HepG2 (cell line): ENCODE results near the gene GPR26. TPM values are rescaled to one million over a fixed set of nuclear protein-coding genes. Genes with fewer than 3 reads are reported as not detected.

Source experiments
- ATAC-seq: fragments of 200-7000 bp; cut with Tn5 transposase; 3 replicates; pipeline ENCODE4 v1.9.1; 2020; ENCODE audit warnings: mild to moderate bottlenecking, moderate library complexity
- BruUV-seq: library from RNA; stranded (reverse); fragments of 400-500 nt; replicated peaks from 2 replicates; lab custom pipeline; 2021; lab: Mats Ljungman, UMichigan
- CTCF ChIA-PET: fragments of 300-600 bp; formaldehyde crosslinking; extraction: SDS; loops from one replicate; lab custom pipeline; 2021; ENCODE audit warnings: low total read pairs, inconsistent platforms, low intra/inter-chr PET ratio; lab: Yijun Ruan, JAX
- POLR2A ChIA-PET: fragments of 350-600 bp; sonication (Branson Sonifier 250); formaldehyde crosslinking; loops from one replicate; lab custom pipeline; 2020; ENCODE audit warnings: antibody characterized with exemption, inconsistent platforms; lab: Yijun Ruan, JAX
- DNase-seq: peaks from one replicate; pipeline ENCODE4 v3.0.0-alpha.2; 2015; ENCODE audit warnings: low spot score
- FAIRE-seq: peaks from 3 replicates; lab custom pipeline; 2011; peaks lifted over from hg19 to GRCh38; lab: Jason Lieb, UNC
- H2AFZ ChIP-seq: one replicate; pipeline ENCODE4 v1.6.1; 2011; ENCODE audit warnings: low read length, inconsistent platforms
- H3K27ac ChIP-seq: fragments of 300-600 bp; 3 replicates; pipeline ENCODE4 v1.8.0; 2011; ENCODE audit warnings: mixed run types, mild to moderate bottlenecking, mixed read lengths, low read length, inconsistent platforms; ENCODE audit not compliant: insufficient read depth; ENCODE audit errors: extremely low read length
- H3K27me3 ChIP-seq, 2 experiments: fragments of 200-600 bp in 1 of 2; 2 replicates in 1 of 2; 3 replicates in 1 of 2; pipeline versions ENCODE4 v1.6.0 to v1.8.0; 2011; ENCODE audit warnings: low read length in 2 of 2, mild to moderate bottlenecking in 2 of 2, moderate library complexity in 2 of 2, inconsistent platforms in 1 of 2; ENCODE audit not compliant: insufficient read depth in 2 of 2, control insufficient read depth in 1 of 2
- H3K36me3 ChIP-seq, 2 experiments: fragments of 200-600 bp in 1 of 2; replicated peaks in 1 of 2; 2 replicates in 1 of 2; 3 replicates in 1 of 2; pipeline versions ENCODE4 v1.5.1 to v1.8.0; 2011; ENCODE audit warnings: low read length in 2 of 2, inconsistent platforms in 1 of 2; ENCODE audit not compliant: insufficient read depth in 2 of 2, control insufficient read depth in 1 of 2
- H3K4me1 ChIP-seq: 2 replicates; pipeline ENCODE4 v1.5.1; 2012; ENCODE audit warnings: low read length, inconsistent platforms; ENCODE audit not compliant: insufficient read depth
- H3K4me2 ChIP-seq: 2 replicates; pipeline ENCODE4 v1.6.0; 2011; ENCODE audit warnings: low read depth, low read length, inconsistent platforms
- H3K4me3 ChIP-seq, 3 experiments: fragments of 200-600 bp in 1 of 3; sonication (generic), shearing (Covaris generic) in 1 of 3; replicated peaks in 1 of 3; 2 replicates each; pipeline ENCODE4 v1.5.1; 2011 to 2016; ENCODE audit warnings: low read length in 3 of 3, inconsistent platforms in 2 of 3, low read depth in 2 of 3, mild to moderate bottlenecking in 2 of 3, control low read depth in 1 of 3, mixed read lengths in 1 of 3; ENCODE audit not compliant: insufficient read depth in 1 of 3
- H3K79me2 ChIP-seq: one replicate; pipeline ENCODE4 v1.6.1; 2011; ENCODE audit warnings: low read length, inconsistent platforms; ENCODE audit not compliant: insufficient read depth
- H3K9ac ChIP-seq: 2 replicates; pipeline ENCODE4 v1.6.0; 2011; ENCODE audit warnings: mild to moderate bottlenecking, low read depth, low read length, inconsistent platforms; ENCODE audit not compliant: insufficient read depth
- H3K9me3 ChIP-seq: 2 replicates; pipeline ENCODE4 v1.5.1; 2012; ENCODE audit warnings: mild to moderate bottlenecking, low read length
- H4K20me1 ChIP-seq: 2 replicates; pipeline ENCODE4 v1.6.0; 2011; ENCODE audit warnings: inconsistent platforms, mild to moderate bottlenecking, low read length, moderate library complexity; ENCODE audit not compliant: insufficient read depth
- ARID2 ChIP-seq: sonication (generic); formaldehyde crosslinking; IDR thresholded peaks from 2 replicates; pipeline ENCODE4 v1.8.1; 2022; ENCODE audit warnings: mild to moderate bottlenecking, missing genetic modification reagents, borderline replicate concordance
- CTCF ChIP-seq: sonication (generic); formaldehyde crosslinking; IDR thresholded peaks from 2 replicates; pipeline ENCODE4 v1.5.0; 2020; ENCODE audit warnings: mild to moderate bottlenecking, missing genetic modification reagents, moderate library complexity
- REXO4 ChIP-seq: sonication (generic); formaldehyde crosslinking; IDR thresholded peaks from 2 replicates; pipeline ENCODE4 v1.8.0; 2022; ENCODE audit warnings: missing genetic modification reagents, mild to moderate bottlenecking, borderline replicate concordance
- ZFP90 ChIP-seq: sonication (generic); formaldehyde crosslinking; IDR thresholded peaks from 2 replicates; pipeline ENCODE4 v1.8.0; 2022; ENCODE audit warnings: missing genetic modification reagents, mild to moderate bottlenecking, inconsistent platforms, borderline replicate concordance
- ZNF407 ChIP-seq: sonication (generic); formaldehyde crosslinking; IDR thresholded peaks from one replicate; pipeline ENCODE4 v1.5.1; 2020; ENCODE audit warnings: mild to moderate bottlenecking, missing genetic modification reagents; ENCODE audit errors: not compliant biosample characterization
- ZNF891 ChIP-seq: sonication (generic); formaldehyde crosslinking; IDR thresholded peaks from 2 replicates; pipeline ENCODE4 v1.5.0; 2020; ENCODE audit warnings: mild to moderate bottlenecking, missing genetic modification reagents
- WGBS: methylation state at CpG from one replicate; pipeline ENCODE4 v1.1.6; 2017; ENCODE audit warnings: low lambda C conversion rate; 5-methylcytosine and 5-hydroxymethylcytosine counted together
- in situ Hi-C: cut with HindIII; loops from 2 replicates; pipeline ENCODE4 v1.10.0; 2017; ENCODE audit warnings: low pct_unique_long_range_greater_than_20kb; ENCODE audit not compliant: extremely low pct_ligation_motif_present
- intact Hi-C: fragments of 100-400 bp; cut with micrococcal nuclease; formaldehyde crosslinking; loops from one replicate; pipeline ENCODE4 v1.10.0; 2022; ENCODE audit not compliant: unreplicated experiment
- polyA plus RNA-seq, 8 experiments: library from polyadenylated mRNA; depleted of rRNA in 3 of 8; stranded (reverse) in 7 of 8; unstranded in 1 of 8; fragments of >200 nt; fragmentation: Illumina TruSeq in 4 of 8; extraction: Trizol in 4 of 8; gene quantifications; 2 replicates each; pipeline versions ENCODE4 v1.2.1 to v1.2.3, GENCODE V29; 2011 to 2016; ENCODE audit warnings: low read depth in 4 of 8, missing spikeins in 1 of 8, mixed read lengths in 1 of 8; ENCODE audit not compliant: insufficient read depth in 1 of 8
- total RNA-seq, 5 experiments: library from RNA; depleted of rRNA; stranded (reverse); fragments of >200 nt; fragmentation: Illumina TruSeq; extraction: Trizol; gene quantifications; 2 replicates each; pipeline ENCODE4 v1.2.3, GENCODE V29; 2016; ENCODE audit warnings: low read depth in 1 of 5

GPR26 gene
- total and polyA plus RNA-seq, 2 of the 13 experiments (the other 11 are each of a cell fraction or from before 2014, with no cell fraction given): not detected

- peak; percentile 6 for DNase-seq
- H3K4me3 ChIP-seq: no peak overlapping the region
- H3K27me3 ChIP-seq: peaks cover 1 to 14% of the 10 kb centered on the region in 2 experiments; a peak in 3 of 5 replicates
- POLR2A ChIA-PET: no interaction called here
- no TSS peak for BruUV-seq
- H2AFZ ChIP-seq: no peak overlapping the region
- H3K4me2 ChIP-seq: no peak overlapping the region
- H3K79me2 ChIP-seq: no peaks in the 10 kb centered on the region
- CTCF ChIA-PET: no interaction called here
- intact Hi-C loops: no loop called here
- no peak for TF ChIP-seq ZNF891
- TF ChIP-seq ARID2: no peak
- peak; percentile 28 for TF ChIP-seq CTCF (CRISPR knock-in tag)
- no peak for TF ChIP-seq REXO4 (CRISPR knock-in tag)
- no peak for TF ChIP-seq ZFP90 (CRISPR knock-in tag)
- TF ChIP-seq ZNF407 (CRISPR knock-in tag): no peak
- TF ChIP-seq, all 625 proteins: peak for 1
- Histone ChIP-seq H3K27ac (no peak overlapping the region), H3K4me1 (no peaks in the 10 kb centered on the region), H3K9me3 (no peaks in the 10 kb centered on the region), H3K9ac (no peak overlapping the region), H3K36me3 (no peaks in the 10 kb centered on the region), H4K20me1 (no peaks in the 10 kb centered on the region)
- ATAC-seq (peak; percentile 72), FAIRE-seq (no peak)
- in situ Hi-C loops: no loop called here
- WGBS: 31% methylated on average over 7 of the region's 13 CpGs
These were observed 21.6 kb downstream of the GPR26 start for GRCh38 chr10:123687758-123688157.
